ENCODE measurements around the gene OR10H5.

- TF ChIP-seq REST (IDR thresholded peaks at IDR 0.05; ENCODE audit: borderline replicate concordance in 1 of 2, low read depth in 1 of 2, low read length in 2 of 2), result no peak
- no peak for TF ChIP-seq ZNF276 (CRISPR knock-in tag; IDR thresholded peaks at IDR 0.05; ENCODE audit: low read depth)
- TF ChIP-seq CTCF (CRISPR knock-in tag; IDR thresholded peaks at IDR 0.05), result no peak
- TF ChIP-seq ATF7 (IDR thresholded peaks at IDR 0.05), result no peak
- no peak for TF ChIP-seq ATF7 (CRISPR knock-in tag; IDR thresholded peaks at IDR 0.05)
- no peak for TF ChIP-seq PRDM10 (CRISPR knock-in tag; IDR thresholded peaks at IDR 0.05; ENCODE audit: low read depth)
- TF ChIP-seq ZNF44 (CRISPR knock-in tag; IDR thresholded peaks at IDR 0.05), result no peak
- no peak for TF ChIP-seq ZNF280D (CRISPR knock-in tag; IDR thresholded peaks at IDR 0.05)
- no peak for TF ChIP-seq ZNF839 (CRISPR knock-in tag; IDR thresholded peaks at IDR 0.05; ENCODE audit: borderline replicate concordance)
- no peak for TF ChIP-seq PHF20 (CRISPR knock-in tag; IDR thresholded peaks at IDR 0.05)
- no peak for TF ChIP-seq HDAC2 (CRISPR knock-in tag; IDR thresholded peaks at IDR 0.05)
- TF ChIP-seq FOXA1 (IDR thresholded peaks at IDR 0.05), result no peak
- TF ChIP-seq FOXA1 (CRISPR knock-in tag; IDR thresholded peaks at IDR 0.05), result no peak
- no peak for TF ChIP-seq KDM5B (CRISPR knock-in tag; IDR thresholded peaks at IDR 0.05; ENCODE audit: borderline replicate concordance)
- TF ChIP-seq STAT6 (CRISPR knock-in tag; IDR thresholded peaks at IDR 0.05; ENCODE audit: borderline replicate concordance), result no peak
These were observed 10.2 kb upstream of the OR10H5 start for GRCh38 chr19:15776991-15777970.
